Activated CD4-positive, CD25-positive, alpha-beta regulatory T cell (primary cell): Measurements from ENCODE around the gene BAIAP2L1.
A peak's percentile ranks its signal among the peaks of the same experiment; 100 is the strongest.

Experiments
- DNase-seq, 4 experiments: peaks; one replicate each; lab custom pipeline; 2025; lab: John Stamatoyannopoulos, UW

BAIAP2L1 gene

DNA sequence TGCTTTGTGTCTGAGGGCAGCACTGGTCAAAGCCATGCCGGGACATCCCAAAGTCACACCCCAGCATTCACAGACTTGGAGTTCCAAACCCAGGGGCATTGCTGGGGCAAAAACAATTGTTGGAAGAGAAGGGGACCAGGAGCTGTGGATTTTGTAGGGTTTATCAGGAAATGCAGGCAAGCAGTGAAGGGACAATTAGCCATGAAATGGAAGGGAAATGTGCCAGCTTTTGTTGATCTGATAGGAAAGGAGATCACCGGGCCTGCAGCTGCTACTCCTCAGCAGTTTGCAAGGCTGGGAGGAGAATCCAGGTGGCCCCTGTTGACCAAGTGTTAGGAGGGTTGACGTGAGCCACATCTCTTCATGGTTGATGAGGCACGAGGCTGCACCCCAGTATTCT is 122.0 kb downstream of the BAIAP2L1 start:
- DNase-seq = no peak

DNA sequence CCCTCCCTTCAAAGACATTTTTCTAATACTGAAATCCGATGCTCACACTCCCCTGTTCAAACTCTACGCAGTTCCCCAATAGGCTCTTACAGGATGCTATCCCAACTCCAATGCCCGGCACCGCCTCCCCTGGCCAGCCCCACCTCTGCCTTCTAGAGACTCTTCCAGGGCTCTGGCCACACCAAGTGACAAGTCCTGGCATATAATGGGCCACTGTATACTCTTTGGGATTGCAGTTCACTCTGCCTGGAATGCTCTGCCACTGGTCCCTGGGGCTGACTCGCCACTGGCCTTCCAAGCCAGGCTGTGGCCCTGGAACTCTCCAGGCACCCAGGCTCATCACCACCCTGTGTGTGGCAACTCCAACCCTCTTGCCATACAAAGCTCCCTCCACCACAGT is 122.5 kb downstream of the BAIAP2L1 start:
- DNase-seq = no peak

DNA sequence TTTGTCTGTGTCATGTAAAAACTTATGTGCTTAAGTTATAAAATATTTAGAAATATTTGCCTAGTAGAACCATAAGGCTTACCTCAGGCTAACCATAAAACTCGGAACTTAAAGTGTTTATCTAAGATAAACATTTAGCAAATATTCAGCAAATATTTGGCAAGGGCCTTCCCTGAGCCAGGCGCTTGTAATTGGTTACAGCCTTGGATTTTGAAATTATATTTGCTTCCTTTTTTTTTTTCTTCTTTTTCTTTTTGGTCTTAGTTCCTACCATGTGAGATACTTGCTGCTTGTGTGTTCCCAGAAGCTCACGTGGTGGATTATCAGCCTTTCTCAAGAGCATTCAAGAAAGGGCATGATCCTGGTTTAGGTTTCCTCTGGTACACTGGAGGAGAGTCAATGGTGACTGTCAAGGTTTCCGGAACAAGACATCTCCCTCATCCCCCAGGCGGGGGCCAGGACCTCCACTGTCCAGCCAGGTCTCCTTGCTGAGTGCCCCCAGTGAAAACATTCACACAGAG is 124.6 kb downstream of the BAIAP2L1 start:
- no peak for DNase-seq

DNA sequence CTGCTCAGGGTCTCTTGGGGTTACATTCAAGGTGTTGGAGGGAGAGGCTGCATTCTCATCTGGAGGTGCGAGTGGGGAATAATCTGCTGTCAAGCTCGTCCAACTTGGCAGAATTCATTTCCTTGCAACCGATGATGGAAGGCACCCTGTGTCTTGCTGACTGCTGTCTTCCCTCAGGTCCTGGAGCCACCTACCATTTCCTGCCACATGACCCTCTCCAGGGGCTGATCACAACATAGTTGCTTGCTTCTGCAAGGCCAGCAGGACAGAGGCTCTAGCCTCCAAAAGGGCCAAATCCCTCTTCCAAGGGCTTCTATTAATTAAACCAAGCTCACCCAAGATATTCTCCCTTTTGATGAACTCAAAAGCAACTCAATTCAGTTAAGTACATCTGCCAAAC is 133.6 kb downstream of the BAIAP2L1 start:
- no peak for DNase-seq

DNA sequence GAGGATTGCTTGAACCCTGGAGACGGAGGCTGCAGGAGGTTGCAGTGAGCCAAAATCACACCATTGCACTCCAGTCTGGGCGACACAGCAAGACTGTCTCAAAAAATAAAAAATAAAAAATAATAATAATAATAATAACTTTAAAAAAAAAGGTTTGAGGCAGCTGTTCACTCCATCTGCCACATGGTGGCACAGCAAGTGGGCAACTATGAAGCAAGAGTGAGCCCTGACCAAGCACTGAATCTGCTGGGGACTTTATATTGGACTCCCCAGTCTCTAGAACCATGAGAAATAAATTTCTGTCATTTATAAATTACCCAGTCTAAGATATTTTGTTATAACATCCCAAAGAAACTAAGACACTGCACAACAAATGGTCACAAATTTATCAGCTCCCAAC is 134.1 kb downstream of the BAIAP2L1 start:
- DNase-seq = no peak

DNA sequence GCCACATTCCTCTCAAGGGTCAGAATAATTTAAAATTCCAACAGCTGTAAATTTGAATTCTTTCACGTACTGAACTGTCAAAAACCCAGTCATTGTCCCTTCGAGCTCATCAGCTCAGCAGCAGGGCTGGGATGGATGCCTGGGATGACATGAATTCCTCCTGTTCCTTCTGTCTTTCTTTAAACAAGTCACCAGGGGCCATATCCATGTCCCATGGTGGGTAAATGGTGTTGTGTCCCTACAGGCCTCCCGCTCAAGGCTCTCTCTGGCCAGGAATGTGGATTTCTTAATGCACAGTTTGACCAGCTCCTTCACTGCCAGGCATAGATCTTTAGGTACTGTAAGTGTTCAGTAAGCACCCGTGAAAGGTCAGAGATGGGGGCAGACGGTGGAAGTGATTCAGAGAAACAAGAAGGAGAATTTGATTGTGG is 135.0 kb downstream of the BAIAP2L1 start:
- no peak for DNase-seq

DNA sequence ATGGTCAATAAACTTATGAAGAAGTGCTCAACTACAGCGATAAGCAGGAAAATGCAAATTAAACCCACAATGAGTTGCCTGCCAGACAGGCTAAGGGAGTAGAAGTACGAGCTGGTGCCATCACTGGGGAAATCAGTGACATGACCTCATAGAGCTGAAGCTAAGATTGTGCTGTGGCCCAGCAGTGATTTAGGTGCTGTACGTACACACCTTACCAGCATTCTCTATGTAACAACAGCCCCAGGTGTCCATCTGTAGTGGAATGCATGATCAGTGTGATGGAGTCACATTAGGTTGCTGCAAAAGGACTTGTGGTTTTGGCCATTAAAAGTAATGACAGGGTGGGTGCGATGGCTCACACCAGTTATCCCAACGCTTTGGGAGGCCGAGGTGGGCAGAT is 143.2 kb downstream of the BAIAP2L1 start:
- no peak for DNase-seq

DNA sequence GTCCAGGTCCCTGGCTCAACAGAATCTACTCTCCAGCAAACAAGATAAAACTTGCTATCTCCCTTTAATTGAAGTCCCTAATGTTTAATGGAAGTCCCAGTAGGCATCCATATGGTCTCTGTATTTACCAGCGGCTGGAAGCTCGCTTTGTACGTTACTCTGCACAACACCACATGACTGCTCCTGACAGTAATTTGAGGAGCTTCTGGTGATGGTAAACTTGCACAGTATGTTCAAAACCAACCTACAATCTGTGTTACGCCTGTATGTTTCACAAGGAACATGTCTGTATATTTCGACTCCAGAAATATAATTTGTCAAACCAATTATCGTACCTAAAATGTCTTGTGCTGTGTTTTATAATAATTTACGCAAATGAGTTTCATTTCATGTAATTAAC is 144.5 kb downstream of the BAIAP2L1 start:
- DNase-seq = no peak

DNA sequence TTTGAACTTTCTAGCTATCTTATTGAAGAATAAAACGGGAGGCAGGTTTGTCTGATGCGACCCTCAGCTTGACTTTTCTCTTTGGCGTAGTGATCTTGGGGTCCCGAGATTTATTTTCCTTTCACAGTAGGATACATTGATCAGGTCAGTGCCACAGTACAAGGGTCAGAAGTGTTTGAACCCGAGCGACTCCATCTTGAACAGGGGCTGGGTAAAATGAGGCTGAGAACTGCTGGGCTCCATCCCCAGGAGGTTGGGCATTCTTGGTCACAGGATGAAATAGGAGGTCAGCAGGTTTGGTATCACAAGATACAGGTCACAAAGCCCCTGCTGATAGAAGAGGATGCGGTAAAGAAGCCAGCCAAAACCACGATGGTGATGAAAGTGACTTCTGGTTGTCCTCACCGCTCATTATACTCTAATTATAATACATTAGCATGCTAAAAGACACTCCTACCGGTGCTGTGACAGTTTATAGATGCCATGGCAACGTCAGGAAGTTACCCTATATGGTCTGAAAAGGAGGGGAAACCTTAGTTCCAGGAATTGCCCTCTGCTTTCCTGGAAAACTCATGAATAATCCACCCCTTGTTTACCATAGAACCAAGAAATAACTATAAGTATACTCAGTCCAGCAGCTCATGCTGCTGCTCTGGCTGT is 145.8 kb downstream of the BAIAP2L1 start:
- no peak for DNase-seq

DNA sequence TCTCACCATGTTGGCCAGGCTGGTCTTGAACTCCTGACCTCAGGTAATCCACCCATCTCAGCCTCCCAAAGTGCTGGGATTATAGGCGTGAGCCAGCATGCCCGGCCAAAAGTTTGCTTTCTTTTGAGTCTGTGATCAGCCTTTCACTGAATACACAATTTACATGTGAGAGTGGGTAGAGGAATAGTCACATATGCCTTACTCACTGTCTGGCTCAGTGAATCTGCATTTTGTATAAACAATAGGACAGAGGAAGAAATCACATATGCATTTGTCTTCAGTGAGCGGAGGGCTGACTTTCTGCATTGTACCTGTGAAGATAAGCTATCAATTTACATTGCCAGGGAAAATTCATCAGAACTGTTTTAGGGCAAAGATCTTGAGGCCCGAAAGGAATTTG is 146.4 kb downstream of the BAIAP2L1 start:
- DNase-seq = no peak

DNA sequence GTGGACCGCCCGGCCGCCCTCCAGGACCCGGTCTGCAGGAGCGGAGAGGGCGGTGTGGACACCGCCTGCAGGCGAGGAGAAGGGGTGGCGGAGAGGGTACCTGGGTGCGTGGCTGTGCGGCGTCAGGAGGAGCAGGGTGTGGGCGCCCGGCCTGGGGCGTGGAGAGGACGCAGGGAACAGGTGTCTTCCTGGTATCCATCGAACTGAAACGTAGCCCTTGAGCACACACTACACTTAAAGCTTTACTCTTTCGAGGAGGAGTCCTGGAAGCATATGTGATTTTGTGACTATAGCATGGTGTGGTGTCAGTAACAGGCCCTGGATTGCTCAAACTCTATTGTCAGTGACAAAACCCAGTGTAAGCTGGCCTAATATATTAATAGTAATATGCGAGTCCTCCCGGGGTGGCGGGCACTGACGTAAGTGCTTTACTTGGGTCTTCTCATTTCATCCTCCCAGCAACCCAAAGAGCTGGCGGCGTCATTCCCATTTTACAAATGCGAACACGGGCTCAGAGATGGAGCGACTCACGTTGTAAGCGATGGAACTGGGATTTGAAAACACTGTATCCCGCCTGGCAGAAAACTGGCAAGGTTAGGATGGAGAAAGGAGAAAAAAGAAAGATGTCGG is 148.3 kb downstream of the BAIAP2L1 start:
- no peak for DNase-seq

DNA sequence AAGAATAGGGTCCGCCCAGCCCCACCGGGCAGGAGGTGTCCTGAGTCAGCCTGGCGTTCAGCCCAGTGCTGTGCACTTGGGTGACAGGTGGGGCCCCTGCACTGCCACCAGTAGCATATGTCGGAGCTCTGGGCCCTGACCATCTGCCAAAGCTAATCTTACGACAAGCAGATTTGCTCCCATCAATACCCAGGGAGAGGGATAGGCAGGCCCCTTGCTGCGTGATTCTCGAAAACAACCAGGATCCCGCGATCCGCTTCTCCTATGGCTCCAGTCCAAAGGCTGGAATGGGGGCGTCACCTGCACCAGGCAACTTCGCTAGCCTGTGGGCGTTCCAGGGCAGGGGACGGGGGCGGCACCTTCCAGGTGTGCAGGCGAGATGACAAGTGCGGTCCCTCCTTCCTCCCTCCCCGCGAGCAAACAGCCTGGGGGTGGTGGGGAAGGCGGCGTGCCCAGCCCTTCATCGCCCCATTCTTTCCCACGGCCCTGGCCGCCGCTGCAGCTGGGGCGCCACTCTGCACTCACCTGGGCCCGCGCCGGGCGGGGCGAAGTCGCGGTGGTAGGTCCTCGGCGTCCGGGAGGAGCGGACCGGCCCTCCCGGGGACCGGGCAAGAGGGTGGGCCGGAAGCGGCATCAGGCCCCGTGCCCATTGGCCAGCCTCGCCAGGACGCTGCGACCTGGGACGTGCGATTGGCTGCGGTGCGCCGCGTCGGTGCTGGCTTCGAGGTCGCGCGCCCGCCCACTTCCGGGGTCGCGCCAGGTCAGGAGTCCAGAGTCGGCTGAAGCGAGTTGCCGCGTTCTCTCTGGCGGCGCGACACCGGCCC is 149.1 kb downstream of the BAIAP2L1 start, which contains the start of gene TECPR1:
Gene TECPR1 (minus strand): TSS at position 632 of the 824 bp plus-strand sequence. CDS start 6,086 bp downstream, outside the sequence.
- peak; percentile 69 to 82 (median 77) for DNase-seq

DNA sequence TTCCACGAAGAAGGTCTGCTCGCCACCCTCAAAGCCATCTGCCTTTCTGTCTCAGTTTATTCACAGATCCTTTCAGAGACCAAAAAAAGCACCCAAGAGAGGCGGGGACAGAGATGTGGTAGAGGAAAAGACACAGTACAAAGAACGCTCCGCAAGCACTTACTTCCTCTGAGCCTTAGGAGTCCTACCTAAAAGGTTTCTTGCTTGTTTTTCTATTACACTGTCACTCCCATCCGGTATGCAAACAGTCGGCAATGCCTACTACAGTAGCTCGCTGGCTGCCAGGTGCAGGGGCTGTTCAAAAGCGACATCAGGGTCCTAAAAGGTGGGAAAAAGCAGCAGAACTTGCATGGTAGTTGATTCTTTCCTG is 149.7 kb downstream of the BAIAP2L1 start:
- peak in 2 of 4 experiments; percentile 25 to 37 for DNase-seq

DNA sequence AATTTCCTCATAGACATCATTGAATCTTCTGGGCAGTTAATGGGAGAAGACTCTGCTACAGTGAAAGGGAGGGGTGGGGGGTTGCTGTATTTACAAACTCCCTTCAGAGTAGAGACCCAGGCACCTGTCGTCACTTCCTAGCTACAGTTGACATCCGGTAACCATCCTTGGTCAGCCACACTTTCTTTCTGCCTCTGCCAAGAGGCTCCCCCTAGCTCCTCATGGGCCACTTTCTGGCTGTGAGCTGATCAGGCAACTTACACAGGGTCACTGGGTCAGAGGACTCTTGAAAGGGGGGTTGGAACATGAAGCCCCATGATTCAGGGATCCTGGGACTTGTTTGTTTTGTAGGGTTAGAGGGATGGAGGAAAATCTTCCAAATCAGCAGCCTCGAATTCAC is 150.1 kb downstream of the BAIAP2L1 start:
- peak in 2 of 4 experiments; percentile 20 to 35 for DNase-seq

DNA sequence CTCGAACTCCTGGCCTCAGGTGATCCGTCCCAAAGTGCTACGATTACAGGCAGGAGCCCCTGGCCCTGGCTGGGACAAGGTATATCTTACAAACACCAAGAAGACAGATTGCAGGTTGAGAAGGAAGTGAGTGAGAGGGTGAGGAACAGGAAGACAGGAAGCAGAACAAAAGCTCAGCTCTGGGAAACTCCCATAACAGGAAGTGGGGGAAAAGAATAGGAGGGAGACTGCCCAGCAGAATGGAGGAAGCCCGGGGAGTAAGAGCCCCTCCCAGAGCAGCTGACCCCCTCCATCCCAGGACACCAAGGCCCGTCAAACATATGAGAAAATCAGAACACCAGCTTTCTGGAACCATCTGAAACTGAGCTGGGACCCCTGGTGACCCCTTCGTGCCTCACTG is 151.8 kb downstream of the BAIAP2L1 start:
- DNase-seq = no peak

DNA sequence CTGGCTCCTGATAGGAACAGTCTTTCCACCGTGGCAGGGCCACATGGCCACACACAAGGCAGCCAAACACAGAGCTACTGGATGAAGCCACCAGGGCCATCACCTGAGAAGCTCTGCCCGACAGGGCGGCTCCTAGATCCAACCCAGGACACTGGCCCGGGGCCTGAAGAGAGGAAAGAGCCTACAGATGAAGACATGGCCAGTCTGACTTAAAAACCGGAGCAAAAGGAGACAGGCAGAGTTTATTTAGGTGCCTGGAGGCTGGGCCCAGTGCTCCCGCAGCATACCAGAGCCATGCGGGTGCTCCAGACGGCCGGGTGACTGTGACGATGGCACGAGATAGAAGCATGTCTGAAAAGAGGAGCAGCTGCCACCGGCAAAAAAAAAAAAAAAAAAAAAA is 152.7 kb downstream of the BAIAP2L1 start:
- DNase-seq = no peak

DNA sequence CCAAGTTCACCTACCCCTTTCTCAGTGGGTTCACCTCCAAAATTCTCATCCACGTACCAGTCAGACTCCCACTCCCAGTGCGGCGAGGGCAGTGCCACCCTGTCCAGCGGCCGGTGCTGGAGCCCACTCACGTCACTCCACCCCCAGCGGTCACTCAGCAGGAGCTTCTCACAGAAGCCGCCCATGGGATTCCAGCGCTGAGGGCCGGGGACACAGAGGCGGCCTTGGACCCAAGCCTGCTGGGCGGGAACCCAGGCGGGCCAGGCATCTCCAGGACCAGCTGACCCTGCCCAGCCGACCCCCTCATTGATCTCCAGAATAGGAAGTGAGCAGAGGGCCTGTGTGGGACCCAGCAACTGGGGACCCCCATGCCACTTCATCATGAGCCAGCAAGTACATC is 156.0 kb downstream of the BAIAP2L1 start:
- no peak for DNase-seq

DNA sequence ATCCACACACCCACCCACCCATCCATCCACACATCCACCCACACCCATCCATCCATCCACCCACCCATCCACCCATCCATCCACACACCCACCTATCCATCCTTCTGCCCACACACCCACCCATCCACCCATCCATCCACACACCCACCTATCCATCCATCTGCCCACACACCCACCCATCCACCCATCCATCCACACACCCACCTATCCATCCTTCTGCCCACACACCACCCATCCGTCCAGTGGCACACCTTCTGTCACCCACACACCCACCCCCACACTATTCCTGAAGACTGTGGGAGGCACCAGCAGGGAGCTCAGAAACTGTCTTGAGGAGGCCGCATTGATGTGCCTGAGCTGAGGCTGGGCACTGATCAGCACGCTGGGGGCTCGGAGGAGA is 158.0 kb downstream of the BAIAP2L1 start:
- no peak for DNase-seq

DNA sequence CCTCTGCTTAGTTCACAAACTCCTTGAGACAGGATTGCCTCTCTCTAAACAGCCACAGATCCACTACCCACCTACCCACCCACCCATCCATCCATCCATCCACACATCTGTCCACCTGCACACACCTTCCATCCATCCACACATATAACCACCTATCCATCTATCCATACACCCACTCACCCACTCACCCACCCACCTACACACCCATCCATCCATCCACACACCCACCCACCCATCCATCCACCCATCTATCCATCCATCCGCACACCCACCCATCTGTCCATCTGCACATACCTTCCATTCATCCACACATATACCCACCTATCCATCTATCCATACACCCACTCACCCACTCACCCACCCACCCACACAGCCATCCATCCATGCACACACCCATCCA is 158.5 kb downstream of the BAIAP2L1 start:
- DNase-seq = no peak

DNA sequence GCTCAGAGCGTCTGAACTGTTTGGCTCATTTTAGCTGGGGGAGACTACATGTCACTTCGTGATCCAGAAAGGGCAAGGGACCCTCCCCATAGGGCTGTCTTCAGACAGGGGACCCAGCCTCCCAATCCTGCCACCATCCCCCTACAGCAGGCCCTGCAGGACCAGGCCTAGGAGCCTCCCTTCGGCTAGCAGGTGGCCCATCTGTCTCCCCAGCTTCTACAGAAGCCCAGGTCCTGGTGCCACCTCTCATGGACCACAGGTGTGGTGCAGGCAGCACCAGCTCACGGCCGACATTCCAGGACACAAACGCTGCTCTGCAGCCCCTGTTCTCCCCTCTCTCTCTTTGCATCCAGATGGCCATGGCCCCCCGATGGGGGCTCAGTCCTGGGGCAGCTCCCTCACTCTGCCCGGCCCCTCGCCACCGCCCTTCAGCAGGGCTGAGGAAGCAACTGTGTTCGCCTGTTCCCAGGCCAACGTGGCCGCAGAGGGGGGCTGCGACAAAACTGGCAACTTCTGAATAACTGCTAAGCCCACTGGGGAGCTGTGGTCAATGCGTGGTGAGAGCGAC is 159.1 kb downstream of the BAIAP2L1 start:
- DNase-seq = no peak
